ELR (cell line): Measurements from ENCODE around the gene PDE4D.

ENCODE experiments used
- DNase-seq: peaks from one replicate; pipeline ENCODE4 v3.0.0-alpha.2; 2015; ENCODE audit warnings: low read depth

Gene PDE4D

DNA sequence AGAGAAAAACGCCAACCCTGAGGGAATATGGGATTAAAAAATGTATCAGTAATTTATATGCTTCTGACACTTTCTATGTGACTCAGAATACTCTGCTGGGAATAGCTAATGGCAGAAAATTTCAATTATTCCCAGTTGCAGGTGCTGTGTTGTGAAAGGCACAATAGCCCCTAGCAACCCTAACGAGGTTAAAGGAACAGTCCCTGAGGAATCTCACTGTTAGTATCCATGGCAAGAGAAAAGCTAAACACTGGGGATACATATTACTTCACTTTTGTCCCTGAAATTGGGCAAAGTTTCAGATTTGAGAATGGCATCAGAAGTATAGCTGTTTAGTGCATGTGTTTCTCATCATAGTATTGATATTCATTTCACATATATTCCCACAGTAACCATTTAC lies 755.7 kb downstream of the PDE4D start:
- DNase-seq = no peak

DNA sequence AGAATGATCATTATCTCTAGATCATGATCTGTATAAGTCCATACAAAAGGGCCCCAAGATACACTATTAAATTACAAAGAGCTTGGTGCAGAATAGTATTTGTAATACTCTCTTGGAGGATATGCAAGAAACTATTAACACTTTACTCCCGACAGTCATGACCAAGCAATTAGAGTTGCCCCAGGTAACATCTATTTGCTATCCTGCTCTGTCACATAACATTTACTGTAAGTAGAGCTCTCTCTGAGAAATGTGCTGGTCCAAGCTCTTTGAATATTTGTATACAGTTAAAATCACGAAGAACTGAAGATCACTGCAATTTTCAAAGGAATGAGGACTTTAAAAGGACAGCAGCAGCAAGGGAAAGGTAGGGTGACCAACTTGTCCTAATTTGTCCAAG lies 757.0 kb downstream of the PDE4D start:
- DNase-seq = no peak

DNA sequence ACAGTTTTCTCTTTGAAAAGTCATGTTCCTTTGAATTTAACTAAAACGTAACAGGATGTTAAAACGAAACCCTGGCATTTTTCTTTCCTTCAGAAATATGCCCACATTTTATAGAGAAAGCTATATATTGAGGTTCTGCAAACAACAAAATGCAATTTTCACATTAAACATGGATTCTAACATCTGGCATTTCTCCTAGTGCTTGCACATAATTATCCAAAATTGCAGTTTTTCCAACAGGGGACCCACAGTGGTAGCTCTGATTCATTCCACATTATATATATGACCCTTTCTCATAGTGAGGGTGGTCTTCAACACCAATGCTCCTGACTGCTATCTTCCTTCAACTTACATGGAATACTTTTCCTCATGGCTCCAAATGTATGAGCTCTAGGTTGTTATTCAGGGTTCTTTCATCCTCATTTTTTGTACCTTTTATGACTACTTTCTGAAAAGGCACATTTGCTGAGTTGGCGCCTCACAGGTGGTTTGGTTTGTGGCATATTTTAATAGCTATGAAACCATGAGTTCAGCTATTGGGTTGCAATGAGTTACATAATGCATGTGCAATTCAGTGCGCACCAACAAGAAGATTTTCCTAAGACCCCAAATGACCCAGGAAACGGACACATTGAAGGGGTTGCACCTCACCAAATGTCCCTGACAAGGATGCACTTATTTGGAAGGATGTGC lies 758.9 kb downstream of the PDE4D start:
- DNase-seq = no peak

DNA sequence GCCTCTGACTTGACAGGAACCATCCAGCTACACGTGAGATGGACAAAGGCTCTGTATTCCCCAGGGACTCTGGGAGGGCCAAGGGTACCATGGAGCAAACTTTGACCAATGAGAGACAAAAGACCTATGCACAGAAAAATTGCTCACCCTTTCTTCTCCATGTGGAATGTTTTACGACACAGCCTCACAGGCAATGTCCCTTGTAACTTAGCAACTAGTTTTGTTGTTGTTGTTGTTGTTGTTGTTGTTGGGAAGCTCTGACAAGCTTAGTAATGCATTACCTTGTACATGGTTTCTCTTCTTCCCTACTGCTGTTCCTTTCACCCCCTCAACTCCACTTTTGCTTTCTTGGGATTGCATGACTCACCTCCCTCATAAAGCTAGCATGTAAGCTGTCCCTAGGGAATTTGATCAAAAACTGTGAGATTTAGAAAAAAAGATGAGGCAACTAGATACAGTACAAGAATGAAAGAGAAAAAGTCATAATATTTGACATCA lies 759.7 kb downstream of the PDE4D start:
- DNase-seq = peak; percentile 82

DNA sequence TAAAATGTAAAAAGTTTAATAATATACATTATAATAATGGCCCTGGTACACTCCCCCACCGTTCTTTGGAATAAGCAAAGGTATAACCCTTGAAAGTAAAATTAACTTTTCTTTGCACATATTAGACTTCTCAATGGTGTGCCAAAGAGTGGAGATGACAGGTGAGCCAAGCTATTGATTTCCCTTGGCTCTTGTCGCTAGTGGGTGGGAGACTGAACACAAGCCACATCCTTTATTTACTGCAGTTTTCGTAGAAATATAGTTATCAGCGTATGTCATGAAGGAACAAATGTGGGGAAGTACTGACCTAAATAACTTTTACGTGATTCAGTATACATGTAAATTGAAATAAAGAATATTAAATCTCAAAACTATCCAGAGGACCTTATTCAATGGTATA lies 761.4 kb downstream of the PDE4D start:
- no peak for DNase-seq

DNA sequence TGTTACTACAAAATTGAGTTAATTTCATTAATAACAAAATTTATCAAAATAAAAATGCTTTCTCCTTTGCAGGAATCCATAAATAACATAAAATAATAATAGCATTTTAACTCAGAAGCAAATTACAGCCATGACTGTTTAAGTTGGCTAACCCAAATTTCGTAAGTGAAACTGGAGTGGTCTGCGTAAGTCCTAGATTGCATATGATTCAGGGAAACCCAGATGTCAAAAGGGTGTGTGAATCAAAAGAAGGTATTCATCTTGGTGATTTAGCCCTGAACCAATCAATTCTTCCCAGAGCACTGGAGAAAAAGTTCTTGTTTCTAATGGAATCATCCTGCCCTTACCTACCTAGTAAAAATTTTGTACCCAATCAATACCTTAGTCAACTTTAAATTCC lies 763.1 kb downstream of the PDE4D start:
- DNase-seq = peak; percentile 30

DNA sequence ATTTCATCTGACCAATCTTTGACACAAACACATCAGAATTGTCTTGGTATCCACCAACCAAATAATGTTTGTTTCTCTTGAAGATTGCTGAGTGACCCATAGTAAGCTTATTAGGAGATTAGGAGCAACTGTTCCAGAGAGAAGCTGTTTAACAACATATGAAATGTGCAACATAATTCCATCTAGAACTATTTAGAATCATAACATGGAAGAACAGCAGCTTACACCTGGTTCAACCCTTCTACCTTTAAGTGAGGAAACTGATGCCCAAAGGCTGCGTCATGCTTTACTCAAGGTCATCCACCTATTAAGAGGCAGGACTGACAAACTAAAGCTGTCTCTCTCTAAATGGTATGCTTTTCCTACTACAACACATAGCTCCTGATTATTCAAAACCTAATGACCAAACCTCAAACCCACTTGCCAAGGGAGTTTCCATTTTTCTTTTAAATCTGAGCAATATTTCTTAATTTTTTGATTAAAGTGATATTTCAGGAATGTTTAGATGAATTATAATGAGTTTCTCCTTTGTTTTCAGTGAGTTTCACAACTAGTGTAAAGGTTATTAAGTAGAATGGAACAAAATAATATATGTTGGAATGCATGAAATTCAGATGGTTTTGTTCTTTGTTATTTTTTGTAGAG lies 764.8 kb downstream of the PDE4D start:
- no peak for DNase-seq

DNA sequence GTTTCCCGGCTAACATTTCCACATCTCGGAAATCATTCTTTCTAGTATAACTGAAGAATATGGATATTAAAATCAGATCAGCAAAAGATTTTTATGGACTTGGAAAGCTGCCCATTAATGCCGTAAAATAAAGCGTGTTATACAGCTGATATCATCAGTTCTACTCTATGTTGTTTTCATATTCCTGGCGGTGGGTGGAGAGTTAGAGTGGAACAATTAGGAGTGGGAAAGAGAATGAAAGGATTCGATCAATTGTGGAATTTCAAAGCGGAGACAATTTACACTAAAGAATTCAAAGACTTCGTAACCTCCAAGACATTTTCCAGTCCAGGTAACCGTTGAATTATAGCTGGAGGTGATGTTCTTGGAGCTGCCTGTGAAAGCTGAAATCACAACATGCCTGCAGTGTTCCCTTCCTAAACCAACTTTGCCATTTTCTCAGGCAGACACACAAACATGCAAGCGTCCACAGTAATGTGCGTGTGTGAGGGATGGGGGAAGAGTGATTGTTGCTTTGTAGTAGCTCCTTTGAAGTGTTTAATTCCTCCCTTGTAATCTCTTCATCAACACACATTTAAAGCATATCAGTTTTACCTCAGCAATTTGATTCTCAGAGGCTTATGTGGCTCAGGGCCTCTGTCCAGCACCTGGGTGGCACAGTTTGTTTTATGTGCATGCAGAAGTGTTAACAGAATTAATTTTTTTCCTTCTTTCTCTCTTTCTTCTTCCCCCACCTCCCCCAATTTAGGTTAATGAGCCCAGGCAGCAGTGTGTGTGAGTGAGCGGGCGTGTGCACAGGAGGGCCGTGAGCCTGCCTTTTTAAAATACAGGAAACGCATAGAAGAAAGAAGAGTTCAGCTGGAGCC lies 766.6 kb downstream of the PDE4D start:
- DNase-seq = peak; percentile 58

DNA sequence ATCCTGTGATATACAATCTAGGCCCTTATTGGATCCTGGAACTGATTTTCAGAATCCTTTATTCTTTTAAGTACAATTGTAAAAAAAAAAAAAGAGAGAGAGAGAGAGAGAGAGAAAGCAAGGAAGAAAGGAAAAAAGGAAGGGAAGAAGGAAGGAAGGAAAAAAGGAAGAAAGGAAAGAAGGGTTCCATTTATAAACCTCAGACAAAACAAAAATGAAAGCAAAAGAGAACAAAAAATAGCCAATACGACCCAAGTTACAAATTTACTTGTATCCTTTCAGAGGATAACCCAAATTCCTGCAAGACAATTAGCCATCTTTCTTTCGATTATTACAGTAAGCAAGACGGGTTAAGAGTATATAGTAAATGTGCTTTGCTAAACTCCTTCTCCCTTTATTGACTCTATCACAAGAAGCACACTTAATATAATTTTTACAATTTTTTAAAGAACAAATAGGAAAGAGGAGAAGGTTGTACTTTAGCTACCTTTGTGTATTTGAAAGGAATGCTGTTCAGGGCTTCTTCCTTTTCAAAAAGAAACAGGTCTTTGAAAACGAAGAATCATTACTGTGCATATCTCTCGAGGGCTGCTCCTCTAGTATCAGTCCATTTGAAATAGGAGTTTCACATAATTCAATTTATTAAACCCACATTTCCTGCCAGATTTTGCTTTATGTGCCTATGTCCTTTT lies 767.4 kb downstream of the PDE4D start:
- DNase-seq = peak; percentile 23

DNA sequence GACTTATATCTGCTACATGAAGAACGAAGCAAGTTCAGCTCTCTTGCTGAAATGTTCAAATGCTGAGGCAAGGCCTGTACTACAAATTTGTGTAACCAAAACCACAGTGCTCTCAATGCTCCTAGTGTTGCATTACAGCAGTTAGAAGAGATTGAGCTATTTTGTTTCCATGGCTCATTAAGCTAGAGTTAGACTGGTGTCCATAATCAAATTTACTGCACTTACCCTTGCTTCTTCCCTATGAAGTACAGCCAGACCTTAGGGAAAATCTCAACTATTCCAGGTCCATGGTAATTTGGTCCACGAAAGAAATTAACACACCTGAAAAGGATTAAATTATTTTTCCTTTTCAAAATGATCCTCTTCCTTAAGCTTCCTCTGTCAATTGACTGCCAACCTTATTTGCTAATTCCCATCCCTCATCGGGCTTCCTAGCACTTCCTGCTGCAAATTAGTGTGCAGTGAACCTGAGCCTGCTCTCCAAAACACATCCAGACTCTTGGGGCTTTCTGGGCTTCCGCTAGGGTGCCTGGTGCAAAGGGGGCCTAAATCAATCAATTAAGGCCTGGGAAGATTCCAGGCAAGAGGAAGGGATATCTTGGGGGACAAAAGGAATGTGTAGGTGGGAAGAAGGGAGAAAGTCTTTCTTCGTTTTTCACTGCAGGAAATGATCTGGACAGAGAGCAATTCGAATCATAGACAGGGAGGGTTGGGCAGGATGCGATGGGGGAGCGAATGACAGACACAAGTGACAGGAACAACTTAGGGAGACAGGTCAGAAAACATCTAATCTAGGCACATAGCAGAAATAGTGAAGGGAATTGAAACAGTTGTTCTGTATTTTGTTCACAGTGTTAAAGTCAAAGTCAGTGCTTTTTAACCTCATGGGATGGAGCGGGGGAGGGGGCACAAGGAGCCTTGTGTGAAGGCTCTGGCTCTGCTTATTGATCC lies 768.2 kb downstream of the PDE4D start:
- DNase-seq = peak; percentile 49

DNA sequence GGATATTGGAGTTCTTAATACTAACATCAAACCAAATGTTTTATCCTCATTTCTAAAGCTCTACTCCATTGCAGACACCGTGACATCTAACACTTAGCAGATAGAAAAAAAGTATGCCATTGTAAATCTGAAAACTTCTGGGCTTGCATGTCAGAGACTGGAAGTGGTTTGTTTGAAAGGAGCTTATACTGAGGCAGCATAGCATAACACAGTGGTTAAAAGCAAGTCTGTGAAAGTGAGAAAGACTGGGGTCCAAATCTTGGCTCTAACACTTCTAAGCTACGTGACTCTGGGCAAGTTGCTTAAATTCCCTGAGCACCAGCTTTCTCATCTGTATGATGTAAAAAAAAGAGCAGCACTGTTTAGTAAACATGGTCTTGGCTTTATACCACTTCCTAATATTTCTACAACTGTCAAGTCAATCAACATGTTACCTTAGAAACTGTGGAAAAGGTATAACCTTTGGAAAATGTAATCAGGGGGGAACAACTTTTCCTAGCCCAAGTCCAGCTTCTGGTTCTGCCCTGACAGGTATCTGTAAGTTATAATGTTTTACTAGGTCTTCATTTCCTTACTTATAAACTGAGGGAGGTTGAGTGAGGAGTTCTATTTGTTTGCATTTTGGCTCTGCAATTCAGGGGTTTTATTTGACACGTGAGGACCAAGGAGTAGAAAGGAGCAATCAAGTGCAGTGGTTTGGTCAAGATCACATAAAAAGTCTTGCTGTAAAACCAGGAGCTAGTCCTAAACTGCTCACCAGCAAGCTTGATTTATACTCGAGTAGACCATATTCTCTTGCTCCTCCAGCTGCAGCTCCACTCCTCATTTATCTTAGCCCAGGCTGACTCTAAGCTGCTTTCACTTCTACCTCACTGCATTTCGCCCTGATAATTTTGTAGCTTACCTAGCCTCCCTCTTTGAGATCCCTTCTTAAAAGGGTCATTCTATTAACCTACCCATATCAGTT lies 769.6 kb downstream of the PDE4D start:
- DNase-seq = no peak

DNA sequence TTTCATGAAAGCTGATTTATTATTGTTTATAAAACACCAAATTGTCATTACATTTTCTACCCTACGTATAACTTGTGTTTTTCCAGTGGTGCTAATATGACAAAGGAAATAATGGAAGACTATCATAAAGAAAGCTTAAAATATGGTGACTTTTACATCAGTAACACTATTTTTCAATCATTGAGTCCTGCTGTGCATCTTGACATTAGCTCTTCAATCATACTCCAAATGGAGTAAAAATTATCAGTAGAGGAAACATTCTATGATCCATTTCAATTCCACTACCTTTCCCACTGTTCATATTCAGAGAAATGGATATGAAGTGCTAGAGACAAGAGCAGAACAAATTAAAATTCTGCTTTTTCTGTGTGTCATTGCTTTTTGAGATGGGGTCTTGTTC lies 774.0 kb downstream of the PDE4D start:
- DNase-seq = no peak

DNA sequence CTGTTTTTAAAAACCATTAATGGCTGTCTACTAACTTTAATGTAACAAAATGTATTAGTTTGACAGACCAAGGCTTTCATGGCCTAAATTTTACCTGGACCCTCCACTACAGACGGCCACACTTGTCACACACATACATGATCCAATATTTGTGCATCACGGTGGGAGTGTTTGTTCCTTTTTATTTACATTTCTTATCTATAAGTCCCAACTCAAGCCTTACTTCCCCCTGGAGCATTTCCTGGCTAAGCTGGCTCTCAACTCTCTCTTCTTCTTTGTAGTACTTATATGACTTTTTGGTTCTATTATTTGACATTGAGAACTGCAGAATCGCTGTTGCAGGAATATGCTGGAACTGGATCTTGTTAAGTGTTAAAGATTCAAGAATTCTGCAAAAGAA lies 776.2 kb downstream of the PDE4D start:
- no peak for DNase-seq

DNA sequence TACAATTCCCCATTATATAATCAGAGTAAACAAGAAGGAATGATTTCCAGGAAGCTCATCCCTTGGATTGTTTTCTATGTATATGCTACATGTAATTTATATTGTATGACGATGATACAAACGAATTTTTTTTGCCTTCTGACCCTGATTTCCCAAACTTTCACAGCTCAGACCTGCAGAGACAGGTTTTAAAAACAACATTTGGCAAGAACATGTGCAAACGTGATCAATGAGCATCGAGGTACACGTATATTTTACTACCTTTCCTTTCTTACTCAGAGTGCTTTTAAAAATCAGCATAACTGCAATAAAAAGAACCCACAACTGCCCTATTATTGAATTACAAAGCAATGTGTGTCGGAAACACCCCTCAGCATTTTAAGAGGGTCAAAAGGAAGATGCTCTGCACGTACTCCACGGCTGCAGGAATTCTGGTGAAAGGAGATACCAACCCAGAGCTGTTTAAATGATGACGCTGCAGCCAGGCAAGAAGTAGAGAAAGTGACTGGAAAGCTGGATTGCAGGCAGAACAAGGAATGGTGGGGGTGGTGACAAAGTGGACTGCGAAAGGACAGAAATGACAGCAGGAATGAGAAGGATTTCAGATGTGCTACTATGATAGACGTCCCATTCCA lies 777.2 kb downstream of the PDE4D start:
- peak; percentile 27 for DNase-seq

DNA sequence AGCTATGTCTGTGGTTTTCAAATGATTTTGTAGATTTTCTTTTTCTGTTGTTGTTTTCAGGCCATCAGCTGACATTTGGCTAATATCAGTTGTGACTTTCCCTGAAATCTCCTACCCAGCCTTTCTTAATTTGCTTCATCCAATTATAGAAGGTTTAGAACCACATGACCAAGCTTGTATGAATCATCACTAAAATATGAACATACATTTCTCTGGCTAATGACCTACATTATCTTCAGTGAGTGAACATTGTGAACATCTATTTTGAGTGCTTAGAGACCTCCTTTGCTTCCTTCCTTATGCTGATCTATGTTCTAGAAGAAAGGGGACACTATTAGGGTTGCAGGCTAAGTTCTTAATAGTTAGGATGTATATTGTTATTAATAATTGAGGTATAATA lies 778.2 kb downstream of the PDE4D start:
- DNase-seq = peak; percentile 61

DNA sequence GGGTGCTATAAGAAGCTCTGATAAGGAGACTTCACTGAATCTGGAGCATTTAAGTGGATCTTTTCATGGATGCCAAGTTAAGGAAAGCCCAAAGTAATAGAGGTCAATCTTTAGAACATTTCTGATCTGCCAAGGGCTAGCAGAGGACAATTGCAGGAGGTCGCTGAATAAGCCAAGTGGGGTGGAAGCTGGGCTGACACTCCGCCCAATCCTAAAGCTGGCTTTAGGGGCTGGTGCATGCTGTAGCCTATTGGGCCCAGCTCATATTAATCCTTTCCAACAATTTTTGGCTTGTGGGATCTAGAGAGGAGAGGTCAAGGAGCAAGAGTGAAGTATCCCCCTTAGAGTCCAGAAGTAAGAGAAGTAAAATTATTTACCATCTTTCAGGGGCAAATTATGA lies 784.1 kb downstream of the PDE4D start:
- DNase-seq = no peak

DNA sequence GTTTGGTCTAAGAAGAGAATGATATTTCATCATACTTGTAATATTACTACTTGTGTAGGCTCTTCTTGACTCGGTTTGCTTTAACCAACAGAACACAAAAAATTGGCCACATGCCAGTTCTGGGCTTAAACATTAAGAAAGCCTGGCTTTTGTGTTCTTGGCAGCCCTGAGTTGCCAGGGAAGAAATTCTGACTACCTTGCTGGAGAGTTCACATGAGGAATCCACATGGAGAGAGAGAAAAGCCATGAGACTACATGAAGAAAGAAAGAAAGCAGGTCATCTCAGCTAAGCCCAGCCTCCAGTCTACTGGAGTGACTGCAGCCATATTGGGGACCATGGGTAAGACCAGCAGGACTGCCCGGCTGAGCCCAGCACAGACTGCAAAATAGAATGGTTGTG lies 785.8 kb downstream of the PDE4D start:
- DNase-seq = no peak

DNA sequence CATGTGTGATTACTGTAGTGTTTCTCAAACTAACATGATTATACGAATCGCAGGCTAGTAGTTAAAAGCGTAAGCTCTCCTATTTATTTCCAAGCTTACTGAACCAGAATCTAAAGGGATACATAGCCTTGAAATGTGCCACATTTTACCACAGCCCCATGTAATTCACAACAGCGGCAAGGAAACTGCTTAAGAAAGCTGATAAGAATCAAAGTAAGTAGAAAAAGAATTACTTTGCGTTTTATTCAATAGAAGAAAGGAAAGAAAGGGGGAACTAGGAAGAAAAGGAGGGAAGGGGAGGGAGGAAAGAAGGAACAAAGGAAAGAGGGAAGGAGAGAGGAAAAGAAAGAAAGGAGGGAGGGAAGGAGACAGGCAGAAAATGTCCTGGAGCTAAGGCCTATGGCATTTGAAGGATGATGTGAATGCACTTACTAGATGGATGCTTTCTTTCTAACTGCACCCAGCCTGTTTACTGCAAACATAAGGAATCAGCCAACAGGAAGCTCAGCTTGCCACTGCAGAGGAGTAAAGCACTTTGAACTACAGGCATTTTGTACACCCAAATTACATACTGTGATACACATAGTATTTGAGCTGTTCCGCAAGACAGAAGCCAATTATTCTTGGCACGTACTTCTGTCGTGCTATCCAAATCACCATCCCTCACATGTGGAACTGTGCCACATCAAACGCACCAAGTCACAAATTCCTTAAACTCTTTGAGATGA lies 789.0 kb downstream of the PDE4D start:
- no peak for DNase-seq

DNA sequence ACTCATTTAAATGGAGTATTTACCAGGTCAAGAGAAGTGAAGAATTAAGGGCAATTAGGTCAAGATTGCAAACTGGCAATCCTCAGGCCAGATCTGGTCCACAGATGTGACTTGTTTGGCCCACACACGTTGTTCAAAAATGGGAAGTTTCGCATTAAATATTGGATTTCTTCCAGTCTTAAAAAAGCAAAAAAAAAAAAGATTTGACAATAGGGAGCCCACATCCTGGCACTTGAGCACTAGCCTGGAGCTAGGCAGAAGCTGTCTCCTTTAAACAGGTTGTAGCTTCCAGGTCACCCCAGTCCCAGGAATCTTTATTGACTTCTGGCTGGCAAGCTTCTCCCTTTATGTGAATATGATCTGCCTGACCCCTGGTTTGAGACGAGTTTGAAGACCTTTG lies 790.2 kb downstream of the PDE4D start:
- DNase-seq = no peak
